ENCODE data around the gene LRRC25. TPM values are rescaled to one million over a fixed set of nuclear protein-coding genes. Genes with fewer than 3 reads are reported as not detected.

The LRRC25 gene
- polyA plus RNA-seq (2013) = 1.3 TPM

DNA sequence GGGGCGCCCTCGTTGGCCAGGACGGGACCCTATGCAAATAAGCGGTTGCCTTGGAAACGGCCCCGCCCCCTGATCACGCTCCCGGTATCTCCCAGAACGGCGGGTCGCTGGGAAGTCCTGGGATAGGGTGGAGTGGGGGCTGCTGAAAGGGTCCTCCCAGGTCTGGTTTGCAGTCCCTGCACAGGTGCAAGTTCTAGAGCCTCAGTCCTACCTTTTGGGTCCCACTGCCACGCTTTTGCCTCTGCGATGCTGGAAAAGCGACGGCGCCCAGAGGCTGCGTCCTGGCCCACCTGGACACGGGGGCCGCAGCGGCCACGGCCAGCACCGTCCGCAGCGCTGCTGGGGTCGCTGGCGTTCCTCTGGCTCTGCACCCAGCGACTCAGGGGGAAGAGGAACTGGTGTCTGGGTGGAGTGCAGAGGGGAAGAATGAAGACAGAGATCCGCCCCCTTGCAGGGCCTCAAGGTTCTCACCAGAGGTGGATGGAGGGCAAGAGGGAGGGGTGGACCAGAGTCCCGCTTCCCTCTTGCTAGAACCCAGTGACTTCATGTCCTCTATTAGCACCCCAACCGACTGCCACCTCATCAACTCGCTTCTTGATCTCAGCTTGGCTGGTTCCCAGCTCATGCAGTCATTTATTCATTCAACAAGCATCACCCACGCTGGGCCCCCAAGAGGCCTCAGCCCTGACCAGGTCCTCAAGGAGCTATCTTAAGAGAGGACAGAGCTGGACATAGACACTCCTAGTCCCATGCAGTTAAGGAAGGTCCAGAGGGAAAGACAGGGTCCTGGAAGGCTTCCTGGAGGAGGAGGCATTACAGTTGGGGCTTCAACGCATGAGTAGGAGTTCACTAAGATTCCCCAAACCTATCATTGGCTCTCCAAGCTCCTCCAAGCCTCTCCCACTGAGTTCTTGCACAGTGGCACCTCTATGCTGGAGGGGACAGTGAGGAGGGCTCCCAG is at the start of gene LRRC25:
Gene LRRC25, minus strand, starts transcription at position 381 of the 961 bp plus-strand sequence. CDS start 659 bp downstream, outside the sequence.
- Histone ChIP-seq H3K36me3 (ENCODE audit: control insufficient read depth in 4 of 4, insufficient read depth in 4 of 4, low read length in 3 of 4) (no peaks in the 10 kb centered on the region), H3K27me3 (replicated peaks in 2 of 5; ENCODE audit: control insufficient read depth in 4 of 5, insufficient read depth in 5 of 5, low read length in 4 of 5) (no peaks in the 10 kb centered on the region)
- POLR2A ChIA-PET = interaction anchor here (1.3 kb wide), 1 partner anchor 116 kb away, joined by 4 read pairs; the partner anchor contains the start of gene JUND

DNA sequence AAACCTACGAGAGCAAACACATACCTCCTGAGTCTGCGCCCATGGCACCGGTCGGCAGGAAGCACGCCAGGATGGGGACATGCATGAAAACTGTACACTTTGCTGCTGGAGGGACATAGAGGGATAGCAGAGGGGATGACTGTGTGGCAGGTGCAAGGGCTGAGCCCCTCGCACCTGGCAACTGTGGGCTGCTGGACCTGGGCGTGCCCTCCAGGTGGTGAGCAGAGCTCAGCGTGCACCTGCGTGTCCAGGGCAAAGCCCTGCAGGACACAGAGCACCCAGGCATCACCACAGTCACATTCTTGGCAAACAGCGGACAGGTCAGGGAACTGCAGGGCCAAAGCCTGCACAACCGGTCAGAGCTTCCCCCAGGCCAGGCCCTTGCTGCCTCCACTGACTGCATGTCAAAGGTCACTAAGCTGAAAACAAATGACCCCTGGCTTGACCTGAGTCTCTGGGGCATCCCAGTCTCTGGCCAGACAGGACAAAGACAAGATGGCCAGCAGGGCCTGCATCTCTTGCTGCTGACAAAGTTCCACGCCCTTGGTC is 49.5 kb upstream of the LRRC25 start:
- no peak for DNase-seq
- no peak overlapping the region for H3K27ac ChIP-seq (ENCODE audit: insufficient read depth in 1 of 2, low read depth in 1 of 2, low read length in 2 of 2, poor library complexity in 1 of 2, severe bottlenecking in 2 of 2)
- H3K36me3 ChIP-seq (ENCODE audit: control insufficient read depth in 4 of 4, insufficient read depth in 4 of 4, low read length in 3 of 4) = peaks cover 6 to 79% (median 60%) of the 10 kb centered on the region in 4 experiments
- peaks cover 0 to 3% (median 0%) of the 10 kb centered on the region in 4 experiments for H3K4me1 ChIP-seq (ENCODE audit: control extremely low read depth in 1 of 4, control insufficient read depth in 4 of 4, insufficient read depth in 4 of 4, low read length in 3 of 4)
- ChIA-PET CTCF (interaction anchor here (0.6 to 10.7 kb wide), 3 partner anchors 15 to 340 kb away, joined by 3 to 109 read pairs (median 5); no protein-coding TSS in a partner anchor), POLR2A (no interaction called here)
- H3K27me3 ChIP-seq (replicated peaks in 2 of 5; ENCODE audit: control insufficient read depth in 4 of 5, insufficient read depth in 5 of 5, low read length in 4 of 5) = no peaks in the 10 kb centered on the region
- 93% methylated on average over 9 of the region's 12 CpGs for WGBS (ENCODE audit: insufficient coverage)
- no peak overlapping the region for H3K4me3 ChIP-seq (ENCODE audit: control insufficient read depth in 1 of 7, extremely low read depth in 1 of 7, insufficient read depth in 4 of 7, low read depth in 2 of 7, low read length in 6 of 7)
- no peaks in the 10 kb centered on the region for H3K9me3 ChIP-seq (ENCODE audit: control extremely low read depth in 1 of 5, control insufficient read depth in 4 of 5, insufficient read depth in 2 of 5, low read depth in 1 of 5, low read length in 4 of 5)

More for the DNA sequence above, at the start of gene LRRC25:
- CTCF ChIA-PET = interaction anchor here (0.8 to 2.3 kb wide), 7 partner anchors 9 to 47 kb away, joined by 3 to 16 read pairs (median 4); no protein-coding TSS in a partner anchor
- Histone ChIP-seq H3K27ac (ENCODE audit: insufficient read depth in 1 of 2, low read depth in 1 of 2, low read length in 2 of 2, poor library complexity in 1 of 2, severe bottlenecking in 2 of 2) (no peak within 1 kb of the TSS), H3K4me1 (ENCODE audit: control extremely low read depth in 1 of 4, control insufficient read depth in 4 of 4, insufficient read depth in 4 of 4, low read length in 3 of 4) (peaks cover 4 to 62% (median 52%) of the 10 kb centered on the region in 4 experiments), H3K9me3 (ENCODE audit: control extremely low read depth in 1 of 5, control insufficient read depth in 4 of 5, insufficient read depth in 2 of 5, low read depth in 1 of 5, low read length in 4 of 5) (no peaks in the 10 kb centered on the region), H3K4me3 (ENCODE audit: control insufficient read depth in 1 of 7, extremely low read depth in 1 of 7, insufficient read depth in 4 of 7, low read depth in 2 of 7, low read length in 6 of 7) (peak within 1 kb of the TSS in 6 of 7 experiments; percentile 32 to 74 (median 54))
- peak; percentile 75 to 91 (median 90) for DNase-seq
- 6% methylated on average over 27 of the region's 33 CpGs for WGBS (ENCODE audit: insufficient coverage)

DNA sequence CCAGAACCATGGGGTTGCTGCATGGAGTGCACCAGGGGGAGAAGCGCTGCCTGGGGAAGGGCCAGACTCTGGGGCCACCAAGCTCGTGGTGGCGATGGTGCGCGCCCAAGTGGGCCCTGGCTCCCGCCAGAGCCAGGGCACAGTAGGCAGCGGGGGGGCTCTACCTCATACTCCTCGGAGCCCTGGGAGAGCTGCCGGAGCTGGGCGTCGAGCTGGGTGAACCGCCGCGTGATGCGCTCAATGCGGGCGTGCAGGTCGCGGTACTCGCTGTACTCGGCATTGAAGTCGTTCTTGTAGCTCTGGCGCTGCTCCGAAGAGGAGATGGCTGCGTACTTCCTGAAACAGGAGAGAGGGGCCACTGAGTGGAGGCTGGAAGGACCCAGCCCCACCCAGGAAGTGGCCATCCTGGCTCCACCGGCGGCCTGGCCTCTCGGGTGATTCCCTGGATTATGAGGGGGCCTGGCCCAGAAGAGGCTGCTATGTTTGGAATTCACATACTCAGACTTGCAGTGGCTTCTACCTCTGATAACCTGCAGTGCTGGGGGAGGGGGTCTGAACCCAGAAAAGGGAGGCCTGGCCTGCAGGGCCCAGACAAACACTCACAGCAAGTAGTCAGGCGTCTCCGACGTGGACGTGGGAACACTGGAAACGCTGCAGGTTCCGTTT is 48.9 kb upstream of the LRRC25 start:
- ChIA-PET CTCF (interaction anchor here (1.6 to 10.7 kb wide), 2 partner anchors 15 to 31 kb away, joined by 3 to 109 read pairs; no protein-coding TSS in a partner anchor), POLR2A (no interaction called here)
- H3K27ac ChIP-seq (ENCODE audit: insufficient read depth in 1 of 2, low read depth in 1 of 2, low read length in 2 of 2, poor library complexity in 1 of 2, severe bottlenecking in 2 of 2) = no peak overlapping the region
- WGBS (ENCODE audit: insufficient coverage) = 96% methylated on average over 22 of the region's 34 CpGs
- no peaks in the 10 kb centered on the region for H3K9me3 ChIP-seq (ENCODE audit: control extremely low read depth in 1 of 5, control insufficient read depth in 4 of 5, insufficient read depth in 2 of 5, low read depth in 1 of 5, low read length in 4 of 5)
- DNase-seq = no peak
- H3K27me3 ChIP-seq (replicated peaks in 2 of 5; ENCODE audit: control insufficient read depth in 4 of 5, insufficient read depth in 5 of 5, low read length in 4 of 5) = no peaks in the 10 kb centered on the region
- peaks cover 6 to 74% (median 58%) of the 10 kb centered on the region in 4 experiments for H3K36me3 ChIP-seq (ENCODE audit: control insufficient read depth in 4 of 4, insufficient read depth in 4 of 4, low read length in 3 of 4)
- peaks cover 0 to 3% (median 0%) of the 10 kb centered on the region in 4 experiments for H3K4me1 ChIP-seq (ENCODE audit: control extremely low read depth in 1 of 4, control insufficient read depth in 4 of 4, insufficient read depth in 4 of 4, low read length in 3 of 4)
- H3K4me3 ChIP-seq (ENCODE audit: control insufficient read depth in 1 of 7, extremely low read depth in 1 of 7, insufficient read depth in 4 of 7, low read depth in 2 of 7, low read length in 6 of 7) = no peak overlapping the region

DNA sequence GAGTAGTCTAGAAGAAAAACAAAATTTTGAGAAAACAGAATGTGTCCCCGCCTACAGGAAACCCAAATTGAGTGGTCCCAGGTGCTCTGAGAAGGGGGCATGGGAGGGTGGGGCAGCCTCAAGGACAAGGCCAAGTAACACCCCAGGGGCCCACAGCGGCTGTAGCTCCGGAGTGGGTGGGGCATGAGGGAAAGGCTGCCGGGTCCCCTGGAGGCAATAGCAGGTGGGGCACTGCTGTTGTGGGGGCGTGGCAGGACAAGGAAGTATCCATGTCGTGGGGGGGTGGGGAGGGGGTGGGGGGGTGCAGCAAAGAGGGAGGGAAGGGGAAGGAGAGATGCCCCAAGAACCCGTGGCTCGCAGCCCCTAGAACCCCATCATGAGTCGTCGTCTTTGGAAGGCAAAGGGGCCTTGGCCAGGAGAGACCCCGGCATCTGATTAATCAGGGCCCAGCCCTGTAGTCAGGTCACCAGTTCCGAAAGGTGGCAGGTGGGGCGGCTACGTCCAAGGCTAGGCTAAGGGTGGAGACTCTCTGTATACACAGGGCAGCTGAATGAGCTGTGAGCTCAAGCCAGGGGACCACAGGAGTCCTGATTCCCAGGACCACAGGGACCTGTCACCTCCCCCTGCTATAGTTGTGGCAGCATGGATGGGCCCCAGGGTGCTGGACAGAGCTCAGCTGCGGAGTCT is 48.0 kb upstream of the LRRC25 start:
- no peak overlapping the region for H3K4me3 ChIP-seq (ENCODE audit: control insufficient read depth in 1 of 7, extremely low read depth in 1 of 7, insufficient read depth in 4 of 7, low read depth in 2 of 7, low read length in 6 of 7)
- ChIA-PET POLR2A (no interaction called here), CTCF (interaction anchor here (1.5 to 10.7 kb wide), 3 partner anchors 16 to 58 kb away, joined by 3 to 109 read pairs (median 3); no protein-coding TSS in a partner anchor)
- no peaks in the 10 kb centered on the region for H3K9me3 ChIP-seq (ENCODE audit: control extremely low read depth in 1 of 5, control insufficient read depth in 4 of 5, insufficient read depth in 2 of 5, low read depth in 1 of 5, low read length in 4 of 5)
- 100% methylated on average over 4 of the region's 15 CpGs for WGBS (ENCODE audit: insufficient coverage)
- DNase-seq = no peak
- H3K36me3 ChIP-seq (ENCODE audit: control insufficient read depth in 4 of 4, insufficient read depth in 4 of 4, low read length in 3 of 4) = peaks cover 6 to 68% (median 55%) of the 10 kb centered on the region in 4 experiments
- H3K4me1 ChIP-seq (ENCODE audit: control extremely low read depth in 1 of 4, control insufficient read depth in 4 of 4, insufficient read depth in 4 of 4, low read length in 3 of 4) = no peaks in the 10 kb centered on the region
- H3K27ac ChIP-seq (ENCODE audit: insufficient read depth in 1 of 2, low read depth in 1 of 2, low read length in 2 of 2, poor library complexity in 1 of 2, severe bottlenecking in 2 of 2) = no peak overlapping the region
- no peaks in the 10 kb centered on the region for H3K27me3 ChIP-seq (replicated peaks in 2 of 5; ENCODE audit: control insufficient read depth in 4 of 5, insufficient read depth in 5 of 5, low read length in 4 of 5)

DNA sequence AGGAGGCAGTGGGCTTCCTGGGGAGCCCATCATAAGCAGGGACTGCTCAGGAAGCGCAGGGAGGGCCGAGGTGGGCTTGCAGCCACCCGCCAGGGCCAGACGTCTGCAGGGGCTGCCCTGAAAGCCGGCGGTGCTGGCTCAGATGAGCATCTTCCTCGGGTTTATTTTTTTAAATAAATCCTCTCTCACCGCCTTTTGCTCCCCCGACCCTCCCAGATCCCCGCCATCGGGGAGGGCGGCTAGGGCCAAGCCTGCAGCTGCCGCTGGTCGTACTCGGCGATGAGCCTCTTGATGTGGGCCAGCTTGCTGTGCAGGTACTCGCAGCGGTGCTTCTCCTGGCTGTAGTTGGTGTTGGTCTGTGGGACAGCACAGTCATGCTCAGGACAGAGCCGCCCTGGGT is 47.1 kb upstream of the LRRC25 start:
- no peaks in the 10 kb centered on the region for H3K27me3 ChIP-seq (replicated peaks in 2 of 5; ENCODE audit: control insufficient read depth in 4 of 5, insufficient read depth in 5 of 5, low read length in 4 of 5)
- H3K27ac ChIP-seq (ENCODE audit: insufficient read depth in 1 of 2, low read depth in 1 of 2, low read length in 2 of 2, poor library complexity in 1 of 2, severe bottlenecking in 2 of 2) = no peak overlapping the region
- 100% methylated on average over 15 of the region's 19 CpGs for WGBS (ENCODE audit: insufficient coverage)
- H3K9me3 ChIP-seq (ENCODE audit: control extremely low read depth in 1 of 5, control insufficient read depth in 4 of 5, insufficient read depth in 2 of 5, low read depth in 1 of 5, low read length in 4 of 5) = no peaks in the 10 kb centered on the region
- no peaks in the 10 kb centered on the region for H3K4me1 ChIP-seq (ENCODE audit: control extremely low read depth in 1 of 4, control insufficient read depth in 4 of 4, insufficient read depth in 4 of 4, low read length in 3 of 4)
- no peak for DNase-seq
- H3K4me3 ChIP-seq (ENCODE audit: control insufficient read depth in 1 of 7, extremely low read depth in 1 of 7, insufficient read depth in 4 of 7, low read depth in 2 of 7, low read length in 6 of 7) = no peak overlapping the region
- ChIA-PET POLR2A (interaction anchor here (0.9 kb wide), 1 partner anchor 25 kb away, joined by 3 read pairs; the partner anchor contains the start of gene SSBP4), CTCF (interaction anchor here (1.5 to 10.7 kb wide), 3 partner anchors 9 to 58 kb away, joined by 3 to 109 read pairs (median 4); no protein-coding TSS in a partner anchor)
- H3K36me3 ChIP-seq (ENCODE audit: control insufficient read depth in 4 of 4, insufficient read depth in 4 of 4, low read length in 3 of 4) = peaks cover 2 to 59% (median 51%) of the 10 kb centered on the region in 4 experiments

DNA sequence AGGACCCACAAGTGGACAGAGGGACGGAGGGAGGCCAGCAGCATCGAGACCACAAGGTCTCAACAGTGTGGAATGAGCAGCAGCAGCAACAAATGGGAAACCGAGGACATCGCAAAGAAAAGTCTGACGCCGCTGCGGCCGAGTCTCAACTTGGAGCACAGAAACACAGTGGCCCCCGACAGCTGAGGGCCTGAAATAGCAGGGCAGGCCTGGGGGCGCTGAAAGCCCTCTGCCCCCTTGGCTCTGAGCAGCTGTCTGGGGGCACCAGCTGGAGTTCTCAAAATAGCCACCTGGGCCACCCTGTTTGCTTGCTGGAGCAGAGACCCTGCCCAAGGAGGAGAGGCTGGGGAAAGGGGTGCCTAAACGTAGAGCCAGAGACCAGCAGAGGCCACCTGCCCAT is 46.4 kb upstream of the LRRC25 start:
- ChIA-PET CTCF (interaction anchor here (1.2 to 10.7 kb wide), 4 partner anchors 10 to 79 kb away, joined by 3 to 109 read pairs (median 4); no protein-coding TSS in a partner anchor), POLR2A (interaction anchor here (0.9 kb wide), 1 partner anchor 25 kb away, joined by 3 read pairs; the partner anchor contains the start of gene SSBP4)
- Histone ChIP-seq H3K27ac (ENCODE audit: insufficient read depth in 1 of 2, low read depth in 1 of 2, low read length in 2 of 2, poor library complexity in 1 of 2, severe bottlenecking in 2 of 2) (no peak overlapping the region), H3K9me3 (ENCODE audit: control extremely low read depth in 1 of 5, control insufficient read depth in 4 of 5, insufficient read depth in 2 of 5, low read depth in 1 of 5, low read length in 4 of 5) (no peaks in the 10 kb centered on the region), H3K36me3 (ENCODE audit: control insufficient read depth in 4 of 4, insufficient read depth in 4 of 4, low read length in 3 of 4) (peaks cover 0 to 52% (median 45%) of the 10 kb centered on the region in 4 experiments), H3K27me3 (replicated peaks in 2 of 5; ENCODE audit: control insufficient read depth in 4 of 5, insufficient read depth in 5 of 5, low read length in 4 of 5) (no peaks in the 10 kb centered on the region), H3K4me3 (ENCODE audit: control insufficient read depth in 1 of 7, extremely low read depth in 1 of 7, insufficient read depth in 4 of 7, low read depth in 2 of 7, low read length in 6 of 7) (no peak overlapping the region), H3K4me1 (ENCODE audit: control extremely low read depth in 1 of 4, control insufficient read depth in 4 of 4, insufficient read depth in 4 of 4, low read length in 3 of 4) (peaks cover 0 to 4% (median 0%) of the 10 kb centered on the region in 4 experiments)
- DNase-seq = no peak
- 100% methylated on average over 11 of the region's 11 CpGs for WGBS (ENCODE audit: insufficient coverage)

Measured in common myeloid progenitor, CD34-positive (primary cell).